Breast epithelium (tissue), 4 donors: ENCODE results near the gene PRPH2. TPM values are rescaled to one million over a fixed set of nuclear protein-coding genes. Genes with fewer than 3 reads are reported as not detected.
"Not testable (repeated sequence)": the region's sequence is repeated elsewhere in the genome, so short reads cannot be mapped to it uniquely, and the experiment has no call there.

Source experiments
- DNase-seq, 2 donors: peaks; one replicate each; pipeline ENCODE4 v3.0.0-alpha.2; 2019; ENCODE audit warnings: low spot score in 2 of 2
- H3K27ac ChIP-seq, 2 donors: fragments of 200-600 bp; sonication (generic) in 1 of 2; one replicate each; pipeline ENCODE4 v1.5.1; 2016 to 2019; ENCODE audit warnings: mild to moderate bottlenecking in 1 of 2
- H3K27me3 ChIP-seq, 2 donors: fragments of 200-600 bp; sonication (generic) in 1 of 2; one replicate each; pipeline versions ENCODE4 v1.5.1 to v1.6.0; 2017 to 2019; ENCODE audit warnings: control low read depth in 1 of 2, mild to moderate bottlenecking in 1 of 2
- H3K36me3 ChIP-seq: fragments of 200-600 bp; one replicate; pipeline ENCODE4 v1.5.1; 2019
- H3K4me1 ChIP-seq, 2 donors: fragments of 200-600 bp; sonication (generic); one replicate each; pipeline ENCODE4 v1.5.1; 2016 to 2019; ENCODE audit warnings: control low read depth in 1 of 2
- H3K4me3 ChIP-seq, 3 donors: fragments of 200-600 bp; sonication (generic); 1 replicate in 2 of 3; 2 replicates in 1 of 3; pipeline ENCODE4 v1.5.1; 2016 to 2019; ENCODE audit warnings: mild to moderate bottlenecking in 3 of 3, moderate library complexity in 2 of 3
- H3K9me3 ChIP-seq, 2 donors: fragments of 200-600 bp; sonication (generic) in 1 of 2; one replicate each; pipeline ENCODE4 v1.5.1; 2016 to 2019; ENCODE audit warnings: control low read depth in 1 of 2
- CTCF ChIP-seq, 3 donors: fragments of 450-650 bp; IDR thresholded peaks; one replicate each; pipeline ENCODE4 v1.5.1; 2016 to 2017; ENCODE audit warnings: antibody characterized with exemption in 3 of 3, mild to moderate bottlenecking in 3 of 3, moderate library complexity in 3 of 3
- POLR2A ChIP-seq: fragments of 450-650 bp; IDR thresholded peaks from one replicate; pipeline ENCODE4 v1.6.1; 2016; ENCODE audit warnings: antibody characterized with exemption, mild to moderate bottlenecking, moderate library complexity
- POLR2AphosphoS5 ChIP-seq, 3 donors: sonication (generic); formaldehyde crosslinking; IDR thresholded peaks; one replicate each; pipeline ENCODE4 v1.6.1; 2017; ENCODE audit warnings: antibody characterized with exemption in 3 of 3
- intact Hi-C: fragments of 100-400 bp; cut with DNase I; formaldehyde crosslinking; loops from one replicate; pipeline ENCODE4 v1.15.1; 2023; ENCODE audit warnings: low total_unique reads
- total RNA-seq, 3 donors: library from RNA; depleted of rRNA; stranded (reverse); fragments of >200 nt; gene quantifications; one replicate each; pipeline ENCODE4 v1.1.0, GENCODE V29; 2016

Gene PRPH2
- total RNA-seq, 3 donors from 2014 or later = 0.32 to 0.59 TPM; not detected in 1

GRCh38 chr6:42742116-42742894 is 19.9 kb upstream of the PRPH2 start:
- peaks cover 0 to 10% of the 10 kb centered on the region in 2 donors for H3K4me1 ChIP-seq
- no peaks in the 10 kb centered on the region for H3K36me3 ChIP-seq
- no peaks in the 10 kb centered on the region for H3K27me3 ChIP-seq
- TF ChIP-seq CTCF (IDR thresholded peaks at IDR 0.05) = no peak
- TF ChIP-seq POLR2AphosphoS5 (IDR thresholded peaks at IDR 0.05) = no peak
- TF ChIP-seq POLR2A = no peak
- no peak for DNase-seq
- H3K9me3 ChIP-seq = no peaks in the 10 kb centered on the region
- intact Hi-C loops = no loop called here
- H3K4me3 ChIP-seq = no peak overlapping the region
- no peak overlapping the region for H3K27ac ChIP-seq

GRCh38 chr6:42740725-42741124 is 18.3 kb upstream of the PRPH2 start:
- intact Hi-C loops = no loop called here
- TF ChIP-seq POLR2A (no peak), CTCF (IDR thresholded peaks at IDR 0.05) (no peak), POLR2AphosphoS5 (IDR thresholded peaks at IDR 0.05) (no peak)

GRCh38 chr6:42735976-42736375 is 13.6 kb upstream of the PRPH2 start:
- Histone ChIP-seq H3K9me3 (no peaks in the 10 kb centered on the region), H3K36me3 (no peaks in the 10 kb centered on the region), H3K4me3 (no peak overlapping the region), H3K27ac (no peak overlapping the region), H3K27me3 (no peaks in the 10 kb centered on the region), H3K4me1 (no peaks in the 10 kb centered on the region)
- no peak for DNase-seq
- TF ChIP-seq POLR2AphosphoS5 (IDR thresholded peaks at IDR 0.05) (no peak), CTCF (IDR thresholded peaks at IDR 0.05) (no peak), POLR2A (no peak)
- intact Hi-C loops = no loop called here

More at GRCh38 chr6:42740725-42741124, 18.3 kb upstream of the PRPH2 start:
- H3K9me3 ChIP-seq = no peaks in the 10 kb centered on the region
- DNase-seq = no peak
- H3K4me3 ChIP-seq = no peak overlapping the region
- H3K27me3 ChIP-seq = no peaks in the 10 kb centered on the region
- no peaks in the 10 kb centered on the region for H3K36me3 ChIP-seq
- peaks cover 0 to 10% of the 10 kb centered on the region in 2 donors for H3K4me1 ChIP-seq
- no peak overlapping the region for H3K27ac ChIP-seq

- H3K4me1 ChIP-seq, H3K36me3 ChIP-seq, H3K27me3 ChIP-seq, H3K27ac ChIP-seq, intact Hi-C loops, H3K9me3 ChIP-seq, H3K4me3 ChIP-seq, DNase-seq: not testable (repeated sequence)
Measured at GRCh38 chr6:42733867-42734481, 11.6 kb upstream of the PRPH2 start.

GRCh38 chr6:42729731-42730130 is 7.3 kb upstream of the PRPH2 start:
- no peak for TF ChIP-seq POLR2AphosphoS5 (IDR thresholded peaks at IDR 0.05)
- Histone ChIP-seq H3K36me3 (no peaks in the 10 kb centered on the region), H3K4me1 (no peaks in the 10 kb centered on the region), H3K4me3 (no peak overlapping the region), H3K27ac (no peak overlapping the region), H3K9me3 (no peaks in the 10 kb centered on the region), H3K27me3 (no peaks in the 10 kb centered on the region)
- DNase-seq = no peak
- intact Hi-C loops = no loop called here

- Histone ChIP-seq H3K36me3 (no peaks in the 10 kb centered on the region), H3K27me3 (no peaks in the 10 kb centered on the region), H3K9me3 (no peaks in the 10 kb centered on the region), H3K4me3 (peak overlapping the region; percentile 54 to 73 (median 61)), H3K4me1 (no peaks in the 10 kb centered on the region), H3K27ac (peak overlapping the region; percentile 81 to 83)
- intact Hi-C loops = no loop called here
- no peak for TF ChIP-seq CTCF (IDR thresholded peaks at IDR 0.05)
- no peak for DNase-seq
Measured at GRCh38 chr6:42727627-42728026, 5.2 kb upstream of the PRPH2 start.
